ENCODE data around the gene ZDHHC7. TPM values are rescaled to one million over a fixed set of nuclear protein-coding genes. Genes with fewer than 3 reads are reported as not detected.
A peak's percentile ranks its signal among the peaks of the same experiment; 100 is the strongest.

ZDHHC7 gene
- total and polyA plus RNA-seq, 9 of the 15 experiments (the other 6 are each of a cell fraction or from before 2014, with no cell fraction given): 1.7 to 49.7 (median 37.4) TPM

GRCh38 chr16:85027349-85027957 is 16.1 kb upstream of the ZDHHC7 start, which contains the start of gene KIAA0513 (continued):
- TF ChIP-seq ELK3 (CRISPR knock-in tag; IDR thresholded peaks at IDR 0.05) (peak; percentile 46; the same call in 1 of the 2 replicates), ZFX (CRISPR knock-in tag; IDR thresholded peaks at IDR 0.05) (peak; percentile 92), ZBTB1 (CRISPR knock-in tag; IDR thresholded peaks at IDR 0.05; ENCODE audit: borderline replicate concordance, low read depth) (no peak; the same call in 1 of the 2 replicates), ZNF699 (CRISPR knock-in tag; IDR thresholded peaks at IDR 0.05; ENCODE audit: insufficient replicate concordance) (no peak), ZNF318 (IDR thresholded peaks at IDR 0.05; ENCODE audit: borderline replicate concordance in 1 of 2, low read depth in 1 of 2) (no peak), RBM22 (IDR thresholded peaks at IDR 0.05; ENCODE audit: low read depth, low read length, poor library complexity, severe bottlenecking) (no peak), ZNF518B (CRISPR knock-in tag; IDR thresholded peaks at IDR 0.05) (no peak), KDM1A (IDR thresholded peaks at IDR 0.05) (no peak), MEF2D (tag; conservative IDR thresholded peaks at IDR 0.05; ENCODE audit: low read depth) (no peak), LCOR (CRISPR knock-in tag; IDR thresholded peaks at IDR 0.05) (no peak), SP1 (CRISPR knock-in tag; IDR thresholded peaks at IDR 0.05) (peak; percentile 93), ZC3H4 (CRISPR knock-in tag; IDR thresholded peaks at IDR 0.05; ENCODE audit: borderline replicate concordance) (no peak), ZNF584 (CRISPR knock-in tag; IDR thresholded peaks at IDR 0.05; ENCODE audit: low read depth) (no peak)

Measured in K562 (cell line).